Measurements from ENCODE around the gene EPHA7.

GRCh38 chr6:93304505-93304904, 114.9 kb downstream of the EPHA7 start:
- no peak for TF ChIP-seq EP300 (conservative IDR thresholded peaks at IDR 0.05; ENCODE audit: poor library complexity, severe bottlenecking)
- TF ChIP-seq, protein P1, sequence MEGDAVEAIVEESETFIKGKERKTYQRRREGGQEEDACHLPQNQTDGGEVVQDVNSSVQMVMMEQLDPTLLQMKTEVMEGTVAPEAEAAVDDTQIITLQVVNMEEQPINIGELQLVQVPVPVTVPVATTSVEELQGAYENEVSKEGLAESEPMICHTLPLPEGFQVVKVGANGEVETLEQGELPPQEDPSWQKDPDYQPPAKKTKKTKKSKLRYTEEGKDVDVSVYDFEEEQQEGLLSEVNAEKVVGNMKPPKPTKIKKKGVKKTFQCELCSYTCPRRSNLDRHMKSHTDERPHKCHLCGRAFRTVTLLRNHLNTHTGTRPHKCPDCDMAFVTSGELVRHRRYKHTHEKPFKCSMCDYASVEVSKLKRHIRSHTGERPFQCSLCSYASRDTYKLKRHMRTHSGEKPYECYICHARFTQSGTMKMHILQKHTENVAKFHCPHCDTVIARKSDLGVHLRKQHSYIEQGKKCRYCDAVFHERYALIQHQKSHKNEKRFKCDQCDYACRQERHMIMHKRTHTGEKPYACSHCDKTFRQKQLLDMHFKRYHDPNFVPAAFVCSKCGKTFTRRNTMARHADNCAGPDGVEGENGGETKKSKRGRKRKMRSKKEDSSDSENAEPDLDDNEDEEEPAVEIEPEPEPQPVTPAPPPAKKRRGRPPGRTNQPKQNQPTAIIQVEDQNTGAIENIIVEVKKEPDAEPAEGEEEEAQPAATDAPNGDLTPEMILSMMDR (IDR thresholded peaks at IDR 0.05; ENCODE audit: poor library complexity, severe bottlenecking), result no peak
- no peak for TF ChIP-seq POLR2AphosphoS5 (IDR thresholded peaks at IDR 0.05)
- TF ChIP-seq RAD21 (conservative IDR thresholded peaks at IDR 0.05), result no peak
- TF ChIP-seq REST (IDR thresholded peaks at IDR 0.05; ENCODE audit: borderline replicate concordance), result no peak

Data from neural cell (in vitro differentiated cells).